WI38 (cell line): ENCODE data around the gene PREPL.
"Not testable (repeated sequence)": the region's sequence is repeated elsewhere in the genome, so short reads cannot be mapped to it uniquely, and the experiment has no call there.

Experiments
- H3K4me3 ChIP-seq: 2 replicates; pipeline ENCODE4 v1.5.1; 2011; ENCODE audit warnings: low read depth, mild to moderate bottlenecking, control low read depth, low read length
- TF ChIP-seq, protein P1 (sequence below): IDR thresholded peaks from 2 replicates; pipeline ENCODE4 v1.5.1; 2012; ENCODE audit warnings: low read depth, mild to moderate bottlenecking, control low read depth, low read length

The PREPL gene

DNA sequence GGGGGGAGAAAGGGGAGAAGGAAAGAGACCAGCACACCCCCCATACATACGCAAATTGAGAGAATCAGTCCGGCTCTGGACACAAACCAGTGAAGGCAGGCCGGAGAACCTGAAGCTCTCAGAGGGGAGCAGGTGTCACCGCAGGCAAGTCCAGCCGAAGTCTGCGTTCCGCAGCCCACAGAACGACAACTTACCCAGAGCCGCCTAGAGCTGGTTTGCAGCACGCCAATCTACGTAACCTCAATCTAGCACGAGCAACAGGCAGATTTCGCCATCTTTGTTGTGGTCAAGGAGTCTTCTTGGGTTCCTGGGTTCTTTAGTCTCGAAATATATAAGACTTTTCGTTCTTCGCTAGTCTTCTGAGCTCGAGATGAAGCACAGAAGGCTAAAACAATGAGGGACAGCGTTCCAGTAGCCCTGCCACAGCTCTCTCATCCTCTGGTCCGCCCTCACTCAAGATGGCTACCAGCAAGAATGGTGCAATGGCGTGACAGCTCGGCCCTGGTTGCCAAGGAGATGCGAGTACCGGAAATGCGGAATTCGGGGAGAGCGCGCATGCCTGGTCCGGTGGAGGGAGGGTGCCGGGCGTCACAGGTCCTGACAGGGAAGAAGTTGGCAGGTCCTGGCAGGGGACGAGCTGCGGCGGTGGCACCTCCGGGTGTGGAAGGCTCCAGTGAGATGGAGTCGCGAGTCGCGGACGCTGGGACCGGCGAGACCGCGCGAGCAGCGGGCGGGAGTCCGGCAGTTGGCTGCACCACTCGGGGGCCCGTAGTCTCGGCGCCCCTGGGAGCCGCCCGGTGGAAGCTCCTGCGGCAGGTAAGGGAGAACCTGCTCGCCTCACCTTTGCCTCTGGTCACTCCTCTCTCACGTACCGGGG, at the start of gene PREPL, which contains the start of gene CAMKMT:
Gene PREPL, minus strand, starts transcription at position 165 of the 877 bp plus-strand sequence. CDS start 15,152 bp downstream, outside the sequence.
Gene CAMKMT, plus strand, starts transcription at position 618 of the 877 bp plus-strand sequence.
- peak within 1 kb of the TSS; percentile 89 for H3K4me3 ChIP-seq
- TF ChIP-seq, protein P1, sequence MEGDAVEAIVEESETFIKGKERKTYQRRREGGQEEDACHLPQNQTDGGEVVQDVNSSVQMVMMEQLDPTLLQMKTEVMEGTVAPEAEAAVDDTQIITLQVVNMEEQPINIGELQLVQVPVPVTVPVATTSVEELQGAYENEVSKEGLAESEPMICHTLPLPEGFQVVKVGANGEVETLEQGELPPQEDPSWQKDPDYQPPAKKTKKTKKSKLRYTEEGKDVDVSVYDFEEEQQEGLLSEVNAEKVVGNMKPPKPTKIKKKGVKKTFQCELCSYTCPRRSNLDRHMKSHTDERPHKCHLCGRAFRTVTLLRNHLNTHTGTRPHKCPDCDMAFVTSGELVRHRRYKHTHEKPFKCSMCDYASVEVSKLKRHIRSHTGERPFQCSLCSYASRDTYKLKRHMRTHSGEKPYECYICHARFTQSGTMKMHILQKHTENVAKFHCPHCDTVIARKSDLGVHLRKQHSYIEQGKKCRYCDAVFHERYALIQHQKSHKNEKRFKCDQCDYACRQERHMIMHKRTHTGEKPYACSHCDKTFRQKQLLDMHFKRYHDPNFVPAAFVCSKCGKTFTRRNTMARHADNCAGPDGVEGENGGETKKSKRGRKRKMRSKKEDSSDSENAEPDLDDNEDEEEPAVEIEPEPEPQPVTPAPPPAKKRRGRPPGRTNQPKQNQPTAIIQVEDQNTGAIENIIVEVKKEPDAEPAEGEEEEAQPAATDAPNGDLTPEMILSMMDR = no peak

DNA sequence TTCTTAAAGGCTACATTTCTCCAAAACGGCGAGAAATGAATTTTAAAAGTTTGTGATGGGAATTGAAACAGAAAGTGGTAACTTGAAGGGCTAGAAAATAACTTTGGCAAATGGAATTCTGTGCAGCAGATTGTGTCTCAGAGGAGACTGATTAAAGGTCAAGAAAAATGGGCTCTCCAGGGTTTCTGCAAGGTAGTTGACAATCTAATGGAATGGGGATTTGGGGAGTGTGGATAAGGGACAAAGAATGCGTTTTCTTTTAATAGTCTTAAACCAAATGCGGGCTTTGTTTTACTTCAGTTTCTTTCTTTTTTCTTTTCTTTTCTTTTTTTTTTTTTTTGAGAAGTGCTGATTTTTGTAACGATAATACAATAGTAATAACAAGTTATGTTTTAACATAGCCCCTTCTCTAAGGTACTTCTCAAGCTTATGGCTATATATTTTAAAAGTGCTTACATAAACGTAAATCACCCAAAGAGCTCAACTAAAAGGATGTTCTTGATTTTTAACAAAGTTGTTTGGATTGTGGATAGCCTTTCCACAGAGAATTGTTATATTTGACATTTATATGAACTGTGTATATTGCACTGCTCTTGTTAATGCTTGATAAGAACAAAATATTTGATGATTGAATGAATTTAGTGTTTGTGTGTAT, 37.1 kb upstream of the PREPL start:
- no peak overlapping the region for H3K4me3 ChIP-seq
- TF ChIP-seq, protein P1 = no peak

DNA sequence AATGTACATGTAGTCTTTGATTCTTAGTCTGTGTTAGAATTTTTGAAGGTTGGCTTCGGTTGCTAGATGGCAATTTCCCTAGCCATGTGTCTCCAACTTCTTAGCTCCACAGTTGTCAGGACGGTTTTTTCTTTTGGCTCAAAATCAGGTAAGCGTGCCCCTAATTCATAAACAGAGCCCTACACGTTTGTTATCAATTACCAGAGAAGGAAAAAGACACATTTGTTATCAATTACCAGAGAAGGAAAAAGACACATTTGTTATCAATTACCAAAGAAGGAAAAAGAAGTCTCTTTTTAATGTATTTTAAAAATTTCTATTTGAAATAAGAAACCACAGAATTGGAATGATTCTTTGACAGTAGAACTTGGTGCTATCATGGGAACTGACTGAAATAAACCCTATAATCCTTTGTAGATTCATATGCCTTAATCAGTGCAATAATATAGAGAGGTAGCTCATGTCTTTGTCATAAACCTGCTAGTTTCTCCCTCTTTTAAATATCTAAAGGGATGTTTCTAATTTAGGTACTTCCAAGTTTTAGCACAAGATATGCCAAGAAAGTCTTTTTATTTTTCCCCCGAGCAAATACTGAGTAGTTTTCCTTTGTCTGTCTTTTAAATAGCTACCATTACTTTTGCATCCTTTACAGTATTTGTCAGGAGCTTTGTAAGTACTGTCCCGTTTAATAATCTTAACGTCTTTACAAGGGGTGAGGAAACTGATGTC, 36.3 kb upstream of the PREPL start:
- TF ChIP-seq, protein P1 = no peak
- H3K4me3 ChIP-seq = no peak overlapping the region

- H3K4me3 ChIP-seq = no peak overlapping the region
- TF ChIP-seq, protein P1 = peak; percentile 31; the same call in 1 of the 2 replicates
Measured at GRCh38 chr2:44392338-44392943, 31.1 kb upstream of the PREPL start.

- H3K4me3 ChIP-seq = no peak overlapping the region
- TF ChIP-seq, protein P1 = no peak
Measured at GRCh38 chr2:44389895-44390294, 28.6 kb upstream of the PREPL start.

DNA sequence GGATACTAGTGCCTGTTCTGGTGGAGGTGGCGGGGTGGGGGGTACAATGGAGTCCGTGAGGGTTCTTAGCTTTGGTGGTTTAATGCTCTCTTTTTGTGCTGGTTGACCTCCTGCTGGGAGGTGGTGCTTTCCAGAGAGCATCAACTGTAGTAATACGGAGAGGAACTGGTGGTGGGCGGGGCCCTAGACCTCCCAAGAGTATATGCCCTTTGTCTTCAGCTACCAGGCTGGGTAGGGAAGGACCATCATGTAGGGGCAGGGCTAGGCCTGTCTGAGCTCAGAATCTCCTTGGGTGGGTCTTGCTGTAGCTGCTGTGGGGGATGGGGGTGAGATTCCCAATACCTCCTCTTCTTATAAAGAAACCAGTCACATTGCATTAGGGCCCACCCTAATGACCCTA, 27.6 kb upstream of the PREPL start:
- TF ChIP-seq, protein P1 = no peak

GRCh38 chr2:44385226-44385625, 23.9 kb upstream of the PREPL start:
- H3K4me3 ChIP-seq = not testable (repeated sequence)

More for the DNA sequence above, 27.6 kb upstream of the PREPL start:
- H3K4me3 ChIP-seq = no peak overlapping the region
